GM12878 (cell line): ENCODE measurements around the gene IL1RAPL1. TPM values are rescaled to one million over a fixed set of nuclear protein-coding genes. Genes with fewer than 3 reads are reported as not detected.
A peak's percentile ranks its signal among the peaks of the same experiment; 100 is the strongest.

ENCODE experiments used
- ATF2 ChIP-seq: IDR thresholded peaks from 2 replicates; pipeline ENCODE4 v1.6.1; 2012; ENCODE audit warnings: low read length, inconsistent platforms
- BCL3 ChIP-seq: IDR thresholded peaks from 2 replicates; pipeline ENCODE4 v1.6.1; 2011; ENCODE audit warnings: borderline replicate concordance, low read depth, mild to moderate bottlenecking, moderate library complexity, low read length; ENCODE audit not compliant: insufficient read depth, poor library complexity, severe bottlenecking
- E2F4 ChIP-seq: IDR thresholded peaks from 2 replicates; pipeline ENCODE4 v1.6.1; 2012; ENCODE audit warnings: low read depth, low read length, improper control_type of control experiment
- HDAC6 ChIP-seq: fragments of 200-600 bp; sonication (generic); IDR thresholded peaks from one replicate; pipeline ENCODE4 v1.8.0; 2017; ENCODE audit warnings: antibody characterized with exemption; ENCODE audit not compliant: unreplicated experiment
- JUND ChIP-seq: IDR thresholded peaks from 2 replicates; pipeline ENCODE4 v1.6.1; 2012; ENCODE audit warnings: low read depth, mild to moderate bottlenecking, low read length, improper control_type of control experiment, moderate library complexity
- NKRF ChIP-seq: fragments of 450-650 bp; conservative IDR thresholded peaks from 2 replicates; pipeline ENCODE4 v1.6.1; 2017; ENCODE audit warnings: mild to moderate bottlenecking, moderate library complexity
- NR2F1 ChIP-seq: fragments of 450-650 bp; conservative IDR thresholded peaks from 2 replicates; pipeline ENCODE4 v1.6.1; 2017; ENCODE audit warnings: mild to moderate bottlenecking
- PAX8 ChIP-seq: fragments of 450-650 bp; IDR thresholded peaks from 2 replicates; pipeline ENCODE4 v1.6.1; 2017; ENCODE audit warnings: mild to moderate bottlenecking, moderate library complexity
- POLR2AphosphoS2 ChIP-seq: IDR thresholded peaks from 2 replicates; pipeline ENCODE4 v1.6.1; 2011; ENCODE audit warnings: low read depth, mild to moderate bottlenecking, low read length, improper control_type of control experiment, moderate library complexity
- RAD51 ChIP-seq: fragments of 450-650 bp; IDR thresholded peaks from 2 replicates; pipeline ENCODE4 v1.6.1; 2016; ENCODE audit warnings: moderate library complexity, mild to moderate bottlenecking, inconsistent platforms
- RUNX3 ChIP-seq: IDR thresholded peaks from 2 replicates; pipeline ENCODE4 v1.6.1; 2012; ENCODE audit warnings: low read length, inconsistent platforms
- SKIL ChIP-seq: fragments of 450-650 bp; IDR thresholded peaks from 2 replicates; pipeline ENCODE4 v1.6.1; 2017; ENCODE audit warnings: mild to moderate bottlenecking, low read depth, inconsistent platforms; ENCODE audit not compliant: poor library complexity, severe bottlenecking
- SPI1 ChIP-seq: IDR thresholded peaks from 2 replicates; pipeline ENCODE4 v1.6.1; 2011; ENCODE audit warnings: low read depth, mild to moderate bottlenecking, low read length, moderate library complexity, borderline replicate concordance; ENCODE audit not compliant: insufficient read depth
- SRF ChIP-seq, 2 experiments: IDR thresholded peaks; 2 replicates each; pipeline ENCODE4 v1.6.1; 2011; ENCODE audit warnings: low read depth in 2 of 2, low read length in 2 of 2, mild to moderate bottlenecking in 1 of 2, moderate library complexity in 1 of 2
- STAT3 ChIP-seq: IDR thresholded peaks from 2 replicates; pipeline ENCODE4 v1.6.1; 2011; ENCODE audit warnings: low read depth, low read length, improper control_type of control experiment
- TBL1XR1 ChIP-seq: IDR thresholded peaks from 2 replicates; pipeline ENCODE4 v1.6.1; 2012; ENCODE audit warnings: low read depth, low read length, improper control_type of control experiment
- YY1 ChIP-seq: IDR thresholded peaks from 2 replicates; pipeline ENCODE4 v1.6.1; 2011; ENCODE audit warnings: low read depth, mild to moderate bottlenecking, low read length
- ZNF274 ChIP-seq: IDR thresholded peaks from one replicate; pipeline ENCODE4 v1.8.0; 2011; ENCODE audit not compliant: insufficient read length, insufficient read depth
- polyA plus RNA-seq, 11 experiments: library from polyadenylated mRNA; depleted of rRNA in 4 of 11; unstranded in 6 of 11; stranded (reverse) in 5 of 11; fragments of >200 nt; fragmentation: Nextera tagmentation in 4 of 11; fragmentation: Illumina TruSeq in 1 of 11; extraction: Ambion mirVana in 4 of 11; extraction: Trizol in 1 of 11; gene quantifications; 1 replicate in 1 of 11; 2 replicates in 10 of 11; pipeline versions ENCODE4 v1.2.1 to v1.2.3, GENCODE V29; 2011 to 2016; ENCODE audit warnings: inconsistent platforms in 2 of 11, missing spikeins in 2 of 11, low read depth in 1 of 11
- total RNA-seq, 4 experiments: library from RNA; depleted of rRNA in 3 of 4; stranded (reverse); fragments of >200 nt in 3 of 4; fragmentation: Illumina TruSeq in 1 of 4; extraction: Trizol in 1 of 4; gene quantifications; 2 replicates each; pipeline versions ENCODE4 v1.2.1 to v1.2.3, GENCODE V29; 2013 to 2021
- TF ChIP-seq, protein P1 (sequence below): fragments of 450-650 bp; IDR thresholded peaks from 2 replicates; pipeline ENCODE4 v1.6.1; 2017; ENCODE audit warnings: mild to moderate bottlenecking, moderate library complexity

The IL1RAPL1 gene
- total and polyA plus RNA-seq, 10 of the 15 experiments (the other 5 are each of a cell fraction or from before 2014, with no cell fraction given) = not detected

DNA sequence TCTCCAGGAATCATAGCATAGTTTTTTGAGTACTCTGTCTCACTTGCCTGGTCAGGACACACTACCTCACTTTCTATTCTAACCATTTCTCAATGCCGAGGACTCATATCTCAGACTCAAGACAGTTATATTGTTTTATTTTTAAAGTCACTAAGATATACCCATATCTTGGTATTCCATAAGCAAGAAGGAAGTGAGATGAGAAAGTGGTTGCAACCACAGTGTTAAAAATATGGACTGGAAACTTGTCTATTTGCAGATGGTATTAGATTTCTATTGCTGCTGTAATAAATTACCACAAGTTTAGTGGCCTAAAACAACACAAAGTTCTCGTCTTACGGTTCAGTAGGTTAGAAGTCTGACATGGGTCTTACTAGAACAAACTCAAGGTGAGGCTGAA, 1283.4 kb downstream of the IL1RAPL1 start (continued):
- TF ChIP-seq TBL1XR1 (no peak), STAT3 (no peak), HDAC6 (no peak), SRF (IDR thresholded peaks at IDR 0.05; ENCODE audit: low read depth in 2 of 2, low read length in 2 of 2) (no peak), E2F4 (no peak), RUNX3 (peak; percentile 94), RAD51 (no peak), SKIL (no peak), ZNF274 (no peak), BCL3 (no peak), JUND (no peak), NR2F1 (no peak), SPI1 (peak; percentile 37; the same call in 1 of the 2 replicates), ATF2 (peak; percentile 61; the same call in 1 of the 2 replicates), POLR2AphosphoS2 (no peak), NKRF (no peak), YY1 (no peak), PAX8 (no peak)
- TF ChIP-seq, protein P1, sequence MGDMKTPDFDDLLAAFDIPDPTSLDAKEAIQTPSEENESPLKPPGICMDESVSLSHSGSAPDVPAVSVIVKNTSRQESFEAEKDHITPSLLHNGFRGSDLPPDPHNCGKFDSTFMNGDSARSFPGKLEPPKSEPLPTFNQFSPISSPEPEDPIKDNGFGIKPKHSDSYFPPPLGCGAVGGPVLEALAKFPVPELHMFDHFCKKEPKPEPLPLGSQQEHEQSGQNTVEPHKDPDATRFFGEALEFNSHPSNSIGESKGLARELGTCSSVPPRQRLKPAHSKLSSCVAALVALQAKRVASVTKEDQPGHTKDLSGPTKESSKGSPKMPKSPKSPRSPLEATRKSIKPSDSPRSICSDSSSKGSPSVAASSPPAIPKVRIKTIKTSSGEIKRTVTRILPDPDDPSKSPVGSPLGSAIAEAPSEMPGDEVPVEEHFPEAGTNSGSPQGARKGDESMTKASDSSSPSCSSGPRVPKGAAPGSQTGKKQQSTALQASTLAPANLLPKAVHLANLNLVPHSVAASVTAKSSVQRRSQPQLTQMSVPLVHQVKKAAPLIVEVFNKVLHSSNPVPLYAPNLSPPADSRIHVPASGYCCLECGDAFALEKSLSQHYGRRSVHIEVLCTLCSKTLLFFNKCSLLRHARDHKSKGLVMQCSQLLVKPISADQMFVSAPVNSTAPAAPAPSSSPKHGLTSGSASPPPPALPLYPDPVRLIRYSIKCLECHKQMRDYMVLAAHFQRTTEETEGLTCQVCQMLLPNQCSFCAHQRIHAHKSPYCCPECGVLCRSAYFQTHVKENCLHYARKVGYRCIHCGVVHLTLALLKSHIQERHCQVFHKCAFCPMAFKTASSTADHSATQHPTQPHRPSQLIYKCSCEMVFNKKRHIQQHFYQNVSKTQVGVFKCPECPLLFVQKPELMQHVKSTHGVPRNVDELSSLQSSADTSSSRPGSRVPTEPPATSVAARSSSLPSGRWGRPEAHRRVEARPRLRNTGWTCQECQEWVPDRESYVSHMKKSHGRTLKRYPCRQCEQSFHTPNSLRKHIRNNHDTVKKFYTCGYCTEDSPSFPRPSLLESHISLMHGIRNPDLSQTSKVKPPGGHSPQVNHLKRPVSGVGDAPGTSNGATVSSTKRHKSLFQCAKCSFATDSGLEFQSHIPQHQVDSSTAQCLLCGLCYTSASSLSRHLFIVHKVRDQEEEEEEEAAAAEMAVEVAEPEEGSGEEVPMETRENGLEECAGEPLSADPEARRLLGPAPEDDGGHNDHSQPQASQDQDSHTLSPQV = no peak
